Upper lobe of right lung (tissue), 1 donor: ENCODE measurements around the gene RANBP2. TPM values are rescaled to one million over a fixed set of nuclear protein-coding genes. Genes with fewer than 3 reads are reported as not detected.

Source experiments
- ATAC-seq: fragments of 200-7000 bp; cut with Tn5 transposase; one replicate; pipeline ENCODE4 v1.9.1; 2020; ENCODE audit warnings: mild to moderate bottlenecking, moderate library complexity
- DNase-seq: peaks from one replicate; pipeline ENCODE4 v3.0.0-alpha.2; 2020
- H3K27ac ChIP-seq: fragments of 200-600 bp; one replicate; pipeline ENCODE4 v1.8.0; 2022
- H3K27me3 ChIP-seq: fragments of 200-600 bp; one replicate; pipeline ENCODE4 v1.8.0; 2022; ENCODE audit warnings: mild to moderate bottlenecking
- H3K36me3 ChIP-seq: fragments of 200-600 bp; one replicate; pipeline ENCODE4 v1.8.0; 2022
- H3K4me1 ChIP-seq: fragments of 200-600 bp; one replicate; pipeline ENCODE4 v1.8.0; 2022
- H3K4me3 ChIP-seq: fragments of 200-600 bp; one replicate; pipeline ENCODE4 v1.8.0; 2022; ENCODE audit warnings: mild to moderate bottlenecking
- H3K9me3 ChIP-seq: fragments of 200-600 bp; one replicate; pipeline ENCODE4 v1.8.0; 2022
- intact Hi-C: fragments of 100-400 bp; cut with DNase I; formaldehyde crosslinking; loops from one replicate; pipeline ENCODE4 v1.11.0; 2022
- total RNA-seq: library from RNA; stranded (reverse); fragmentation: NEBNext Ultra II Directional; extraction: Animal tissue kit (Norgen Biotek cat#: 25700); gene quantifications from one replicate; pipeline ENCODE4 v1.2.1, GENCODE V29; 2021
- TF ChIP-seq, protein P1 (sequence below): fragments of 200-600 bp; IDR thresholded peaks from one replicate; pipeline ENCODE4 v1.8.0; 2022; ENCODE audit warnings: antibody characterized with exemption
- donor health status: DM: no; HTN: yes; CAD: no; lungs with severe emphysema.

Gene RANBP2
- total RNA-seq, 1 donor from 2014 or later, result 77.0 TPM

DNA sequence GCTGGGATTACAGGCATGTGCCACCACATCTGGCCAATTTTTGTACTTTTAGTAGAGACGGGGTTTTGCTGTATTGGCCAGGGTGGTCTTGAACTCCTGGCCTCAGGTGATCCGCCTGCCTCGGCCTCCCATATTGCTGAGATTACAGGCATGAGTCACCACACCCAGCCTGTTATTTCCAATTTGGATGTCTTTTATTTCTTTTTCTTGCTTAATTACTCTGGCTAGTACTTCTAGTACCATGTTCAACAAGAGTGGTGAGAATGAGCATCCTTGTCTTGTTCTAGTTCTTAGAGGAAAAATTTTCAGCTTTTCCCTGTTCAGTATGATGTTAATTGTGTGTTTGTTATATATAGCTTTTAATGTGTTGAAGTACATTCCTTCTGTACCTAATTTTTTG lies 90.7 kb downstream of the RANBP2 start:
- TF ChIP-seq, protein P1, sequence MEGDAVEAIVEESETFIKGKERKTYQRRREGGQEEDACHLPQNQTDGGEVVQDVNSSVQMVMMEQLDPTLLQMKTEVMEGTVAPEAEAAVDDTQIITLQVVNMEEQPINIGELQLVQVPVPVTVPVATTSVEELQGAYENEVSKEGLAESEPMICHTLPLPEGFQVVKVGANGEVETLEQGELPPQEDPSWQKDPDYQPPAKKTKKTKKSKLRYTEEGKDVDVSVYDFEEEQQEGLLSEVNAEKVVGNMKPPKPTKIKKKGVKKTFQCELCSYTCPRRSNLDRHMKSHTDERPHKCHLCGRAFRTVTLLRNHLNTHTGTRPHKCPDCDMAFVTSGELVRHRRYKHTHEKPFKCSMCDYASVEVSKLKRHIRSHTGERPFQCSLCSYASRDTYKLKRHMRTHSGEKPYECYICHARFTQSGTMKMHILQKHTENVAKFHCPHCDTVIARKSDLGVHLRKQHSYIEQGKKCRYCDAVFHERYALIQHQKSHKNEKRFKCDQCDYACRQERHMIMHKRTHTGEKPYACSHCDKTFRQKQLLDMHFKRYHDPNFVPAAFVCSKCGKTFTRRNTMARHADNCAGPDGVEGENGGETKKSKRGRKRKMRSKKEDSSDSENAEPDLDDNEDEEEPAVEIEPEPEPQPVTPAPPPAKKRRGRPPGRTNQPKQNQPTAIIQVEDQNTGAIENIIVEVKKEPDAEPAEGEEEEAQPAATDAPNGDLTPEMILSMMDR, result no peak
- Histone ChIP-seq H3K36me3 (peaks cover 5% of the 10 kb centered on the region), H3K27ac (no peak overlapping the region), H3K4me1 (no peaks in the 10 kb centered on the region), H3K9me3 (no peaks in the 10 kb centered on the region), H3K27me3 (no peaks in the 10 kb centered on the region), H3K4me3 (no peak overlapping the region)
- intact Hi-C loops, result no loop called here
- ATAC-seq (no peak), DNase-seq (no peak)

DNA sequence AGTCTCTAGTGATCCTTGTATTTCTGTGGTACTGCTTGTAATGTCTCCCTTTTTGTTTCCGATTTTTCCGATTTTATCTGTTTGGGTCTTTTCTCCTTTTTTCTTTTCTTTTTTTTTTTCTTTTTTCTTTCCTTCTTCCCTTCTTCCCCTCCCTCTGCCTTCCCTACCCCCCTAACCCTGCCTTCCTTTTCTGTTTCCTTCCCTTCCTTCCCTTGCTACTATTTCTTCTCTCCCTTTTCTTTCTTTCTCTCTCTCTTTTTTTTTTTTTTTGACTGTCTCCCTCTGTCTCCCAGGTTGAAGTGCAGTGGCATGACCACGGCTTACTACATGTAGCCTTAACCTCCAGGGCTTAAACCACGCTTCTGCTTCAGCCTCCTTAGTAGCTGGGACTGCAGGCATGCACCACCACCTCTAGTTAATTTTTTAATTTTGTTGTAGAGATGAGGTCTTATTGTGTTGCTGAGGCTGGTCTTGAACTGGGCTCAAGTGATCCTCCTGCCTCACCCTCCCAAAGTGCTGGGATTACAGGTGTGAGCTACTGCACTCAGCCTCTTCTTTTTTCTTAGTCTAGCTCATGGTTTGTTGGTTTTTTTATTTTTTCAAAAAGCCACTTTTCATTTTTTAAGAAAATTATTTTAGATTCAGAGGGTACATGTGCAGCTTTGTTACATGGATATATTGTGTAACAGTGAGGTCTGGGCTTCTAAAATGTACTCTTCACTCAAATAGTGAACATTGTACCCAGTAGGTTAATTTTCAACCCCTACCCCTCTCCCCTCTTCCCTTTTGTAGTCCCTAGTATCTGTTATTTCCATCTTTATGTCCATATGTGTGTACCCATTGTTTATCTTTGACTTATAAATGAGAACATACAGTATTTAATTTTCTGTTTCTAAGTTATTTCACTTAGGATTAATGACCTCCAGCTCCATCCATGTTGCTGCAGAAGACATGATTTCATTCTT lies 92.0 kb downstream of the RANBP2 start:
- intact Hi-C loops, result no loop called here
- H3K4me3 ChIP-seq, result no peak overlapping the region
- H3K27me3 ChIP-seq, result no peaks in the 10 kb centered on the region
- H3K9me3 ChIP-seq, result no peaks in the 10 kb centered on the region
- H3K4me1 ChIP-seq, result no peaks in the 10 kb centered on the region
- no peak overlapping the region for H3K27ac ChIP-seq
- TF ChIP-seq, protein P1, result no peak
- ATAC-seq, result no peak
- DNase-seq, result no peak
- H3K36me3 ChIP-seq, result peaks cover 9% of the 10 kb centered on the region

GRCh38 chr2:108813732-108814131 lies 94.5 kb downstream of the RANBP2 start:
- TF ChIP-seq, protein P1, result no peak
- Histone ChIP-seq H3K9me3 (no peaks in the 10 kb centered on the region), H3K4me1 (no peaks in the 10 kb centered on the region), H3K27ac (no peak overlapping the region), H3K36me3 (peaks cover 10% of the 10 kb centered on the region), H3K27me3 (no peaks in the 10 kb centered on the region), H3K4me3 (no peak overlapping the region)
- ATAC-seq (no peak), DNase-seq (no peak)
- intact Hi-C loops, result no loop called here

DNA sequence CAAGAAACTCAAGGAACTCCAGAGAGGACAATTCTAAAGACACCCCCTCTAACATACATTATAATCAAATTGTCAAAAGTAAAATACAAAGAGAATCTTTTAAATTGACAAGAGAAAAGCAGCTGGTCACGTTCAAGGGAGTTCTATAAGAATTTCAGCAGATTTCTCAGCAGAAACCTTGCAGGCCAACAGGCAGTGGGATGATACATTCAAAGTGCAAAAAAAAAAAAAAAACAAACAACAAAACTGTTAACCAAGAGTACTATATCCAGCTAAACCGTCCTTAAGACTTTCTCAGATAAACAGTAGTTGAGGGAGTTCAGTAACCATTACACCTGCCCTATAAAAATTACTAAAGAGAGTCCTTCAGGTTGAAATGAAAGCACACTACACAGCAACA lies 101.2 kb downstream of the RANBP2 start:
- TF ChIP-seq, protein P1, result no peak
- Histone ChIP-seq H3K27ac (no peak overlapping the region), H3K4me1 (no peaks in the 10 kb centered on the region), H3K27me3 (no peaks in the 10 kb centered on the region), H3K4me3 (no peak overlapping the region), H3K36me3 (peaks cover 5% of the 10 kb centered on the region), H3K9me3 (no peaks in the 10 kb centered on the region)
- ATAC-seq, result no peak
- intact Hi-C loops, result no loop called here
- DNase-seq, result no peak

- no peak for ATAC-seq
- H3K4me3 ChIP-seq, result no peak overlapping the region
Observed at GRCh38 chr2:108823286-108823685, 104.0 kb downstream of the RANBP2 start.

More at GRCh38 chr2:108823286-108823685, 104.0 kb downstream of the RANBP2 start:
- Histone ChIP-seq H3K4me1 (no peaks in the 10 kb centered on the region), H3K27ac (no peak overlapping the region), H3K9me3 (no peaks in the 10 kb centered on the region), H3K36me3 (no peaks in the 10 kb centered on the region), H3K27me3 (no peaks in the 10 kb centered on the region)
- intact Hi-C loops, result no loop called here
- TF ChIP-seq, protein P1, result no peak
- DNase-seq, result no peak
